Activated CD4-positive, CD25-positive, alpha-beta regulatory T cell treated with anti-CD3 and anti-CD28 coated beads, Interleukin-2, amount 50 U/mL, for 16 hours (primary cell): ENCODE measurements around the gene MTHFS.

ENCODE experiments used
- DNase-seq: peaks from one replicate; pipeline ENCODE4 v3.0.0-alpha.2; 2020; ENCODE audit warnings: low read depth, low spot score

Gene MTHFS

DNA sequence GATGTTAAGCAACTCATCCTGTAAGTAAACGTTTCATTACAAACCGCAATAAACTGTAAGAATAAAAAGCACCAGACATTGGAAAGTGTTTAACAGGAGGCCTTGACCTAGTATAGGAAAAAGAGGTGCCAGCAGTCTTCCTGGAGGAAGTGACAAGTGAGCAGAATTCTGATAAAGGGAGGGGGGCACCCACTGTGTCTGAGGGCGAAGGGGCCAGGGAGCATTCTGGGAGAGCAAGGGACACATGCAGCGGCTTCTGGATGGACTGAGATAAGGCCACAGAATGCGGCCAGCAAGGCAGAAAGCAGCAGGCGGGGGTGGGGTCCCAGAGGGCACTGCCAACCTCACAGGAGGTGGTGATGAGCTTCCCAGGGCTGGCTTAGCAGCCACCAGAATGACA is 80.2 kb downstream of the MTHFS start:
- DNase-seq, result no peak

DNA sequence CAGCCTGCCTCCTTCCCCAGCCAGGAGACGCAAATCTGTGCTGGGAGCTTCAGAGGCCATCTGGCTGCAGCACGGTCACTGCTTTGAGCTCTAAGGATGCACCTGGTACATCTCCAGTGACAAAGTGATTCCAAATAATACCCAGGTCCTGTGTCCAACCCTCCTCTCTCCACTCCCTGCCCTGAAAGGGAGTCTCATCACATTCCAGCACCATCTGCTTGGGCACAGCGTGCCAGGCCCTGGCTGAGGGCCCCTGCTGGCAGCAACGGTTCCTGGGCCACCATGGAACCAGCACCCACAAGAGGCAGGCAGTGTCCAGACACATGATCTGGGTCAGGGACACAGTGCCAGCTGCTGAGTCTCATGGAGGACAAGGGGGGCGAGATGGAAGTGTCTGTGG is 81.3 kb downstream of the MTHFS start:
- DNase-seq, result no peak

DNA sequence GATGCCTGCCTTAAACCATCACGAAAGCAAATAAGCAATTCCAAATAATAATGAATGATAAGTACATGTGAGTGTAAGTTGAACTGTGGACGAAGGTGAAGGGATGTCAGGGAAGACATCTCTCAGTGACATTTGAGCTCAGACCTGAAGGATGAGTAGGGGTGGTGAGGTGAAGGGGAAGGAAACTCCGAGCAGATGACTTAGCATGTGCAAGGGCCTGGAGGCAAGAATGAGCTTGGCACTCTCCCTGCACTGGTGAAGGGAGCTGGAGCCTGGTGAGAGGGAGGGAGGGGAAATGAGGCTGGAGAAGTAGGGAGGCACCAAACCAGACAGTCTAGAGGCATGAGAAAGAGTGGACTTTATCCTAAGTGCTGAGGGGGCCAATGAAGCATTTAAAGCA is 84.3 kb downstream of the MTHFS start:
- DNase-seq, result no peak

DNA sequence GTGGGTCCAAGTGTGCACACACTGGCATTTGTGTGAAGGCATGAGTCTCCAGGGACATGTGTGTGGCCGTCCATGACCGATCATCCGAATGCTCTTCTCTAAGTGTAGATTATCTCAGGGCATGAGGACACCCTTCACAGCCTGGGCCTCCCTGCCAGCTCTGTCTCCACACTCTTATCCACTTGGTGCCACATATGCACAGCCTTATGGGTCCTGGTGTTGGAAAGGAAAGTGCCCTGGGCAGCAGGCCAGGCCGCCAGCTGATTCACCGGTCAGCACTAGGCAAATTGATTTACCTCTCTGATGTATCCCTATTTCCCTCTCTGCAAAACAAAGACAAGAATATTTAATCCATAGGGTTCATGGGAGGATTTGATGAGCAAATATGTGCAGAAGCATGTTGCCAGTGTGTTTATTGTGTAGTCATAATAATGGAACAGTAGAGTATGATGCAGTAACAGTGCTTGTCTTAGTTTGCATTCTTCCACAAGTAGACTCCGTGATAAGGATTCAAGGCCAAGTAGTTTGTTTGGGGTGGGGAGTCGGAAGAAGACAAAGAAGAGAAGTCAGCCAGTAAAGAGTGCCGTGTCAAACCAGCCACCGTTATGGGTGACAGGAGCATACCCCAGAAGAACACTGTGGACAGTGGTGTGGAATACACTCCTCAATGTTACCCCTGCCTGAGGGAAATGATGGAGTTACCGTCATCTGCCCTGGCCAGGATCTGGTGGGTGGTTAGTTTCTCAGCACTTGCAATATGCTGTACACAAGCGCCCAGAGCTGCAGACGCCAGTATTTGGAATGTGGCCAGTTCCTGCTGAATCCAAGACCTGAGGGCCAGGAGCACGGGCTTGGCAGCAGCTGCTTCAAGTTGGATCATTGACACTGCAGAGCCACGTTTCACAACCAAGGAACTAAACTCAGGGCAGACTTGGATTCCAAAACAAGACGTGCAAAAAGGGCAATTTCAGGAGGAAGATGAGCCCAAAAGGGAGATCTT is 85.1 kb downstream of the MTHFS start:
- DNase-seq, result no peak

DNA sequence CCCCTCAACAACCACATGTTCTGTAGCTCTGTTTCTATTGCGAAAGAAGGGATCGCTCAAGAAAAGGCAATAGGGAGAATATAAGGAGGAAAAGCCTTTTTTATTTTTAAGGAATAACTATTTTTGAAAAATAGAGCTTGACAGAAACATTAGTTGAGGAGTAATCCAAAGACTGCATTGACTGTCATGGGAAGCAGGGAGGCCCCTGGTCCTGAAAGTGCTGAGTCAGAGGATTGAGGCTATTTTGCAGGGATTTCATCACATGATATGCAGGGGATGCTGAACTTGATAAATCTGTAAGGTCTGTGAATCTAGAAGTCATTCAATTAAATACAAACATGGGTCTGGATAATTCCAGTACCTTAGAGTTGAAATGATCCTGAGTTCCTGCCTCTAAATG is 92.0 kb downstream of the MTHFS start:
- DNase-seq, result no peak

DNA sequence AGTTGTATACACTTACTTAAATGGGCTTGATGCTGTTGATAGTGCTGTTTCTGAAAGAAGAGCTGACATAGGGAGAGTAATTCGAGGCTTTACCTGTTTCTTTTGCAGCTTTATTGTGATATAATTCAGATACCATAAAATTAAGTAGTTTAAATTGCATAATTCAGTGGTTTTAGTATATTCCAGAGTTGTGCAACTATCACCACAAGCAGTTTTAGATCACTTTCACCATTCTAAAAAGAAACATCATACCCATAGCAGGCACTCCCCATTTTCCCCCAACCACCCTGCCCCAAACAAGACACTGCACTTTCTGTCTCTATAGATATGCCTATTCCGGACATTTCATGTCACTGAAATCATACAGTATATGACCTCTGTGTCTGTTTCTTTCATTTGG is 98.5 kb downstream of the MTHFS start:
- DNase-seq, result no peak
